ENCODE data around the gene DYRK1A. TPM values are rescaled to one million over a fixed set of nuclear protein-coding genes. Genes with fewer than 3 reads are reported as not detected.

The DYRK1A gene
- polyA plus RNA-seq, 1 donor from 2014 or later: 94.8 TPM

DNA sequence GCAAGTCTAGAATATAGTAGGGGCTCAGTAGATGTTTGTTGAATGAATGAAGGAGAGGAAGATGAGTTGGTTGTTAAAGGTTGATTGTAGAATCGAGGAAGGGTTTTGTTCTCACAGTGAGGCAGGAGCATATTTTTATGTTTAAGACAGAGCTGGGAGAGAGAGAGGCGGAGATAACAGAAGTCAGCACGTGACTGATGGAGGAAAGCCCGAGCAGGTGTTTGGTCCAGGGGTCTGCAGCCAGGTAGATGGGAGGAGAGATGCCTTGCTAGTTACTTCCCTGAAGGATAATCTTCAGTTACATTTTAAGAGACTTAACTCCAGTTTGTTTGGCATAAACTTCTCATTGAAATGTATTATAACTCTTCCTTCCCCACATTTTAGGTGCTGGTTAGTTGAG is 86.8 kb downstream of the DYRK1A start:
- Histone ChIP-seq H3K9me3 (ENCODE audit: low read length) (no peaks in the 10 kb centered on the region), H3K27ac (ENCODE audit: low read length) (no peak overlapping the region), H3K9me2 (ENCODE audit: insufficient read depth, low read length) (no peaks in the 10 kb centered on the region), H3K4me2 (ENCODE audit: low read length) (no peak overlapping the region), H3K9ac (ENCODE audit: low read length) (no peak overlapping the region), H4K20me1 (ENCODE audit: insufficient read depth) (no peaks in the 10 kb centered on the region), H3K4me3 (ENCODE audit: low read length) (no peak overlapping the region), H2AFZ (ENCODE audit: low read depth, low read length) (no peak overlapping the region), H3K79me2 (replicated peaks; ENCODE audit: insufficient read depth, low read length) (peaks cover 68% of the 10 kb centered on the region), H3K36me3 (ENCODE audit: insufficient read depth, low read length) (peaks cover 7% of the 10 kb centered on the region), H3F3A (ENCODE audit: insufficient read depth, low read length, poor library complexity, severe bottlenecking) (no peaks in the 10 kb centered on the region), H3K27me3 (ENCODE audit: insufficient read depth, low read depth, low read length) (no peaks in the 10 kb centered on the region)
- TF ChIP-seq RAD21 (conservative IDR thresholded peaks at IDR 0.05) (no peak), EP300 (conservative IDR thresholded peaks at IDR 0.05; ENCODE audit: poor library complexity, severe bottlenecking) (no peak)

DNA sequence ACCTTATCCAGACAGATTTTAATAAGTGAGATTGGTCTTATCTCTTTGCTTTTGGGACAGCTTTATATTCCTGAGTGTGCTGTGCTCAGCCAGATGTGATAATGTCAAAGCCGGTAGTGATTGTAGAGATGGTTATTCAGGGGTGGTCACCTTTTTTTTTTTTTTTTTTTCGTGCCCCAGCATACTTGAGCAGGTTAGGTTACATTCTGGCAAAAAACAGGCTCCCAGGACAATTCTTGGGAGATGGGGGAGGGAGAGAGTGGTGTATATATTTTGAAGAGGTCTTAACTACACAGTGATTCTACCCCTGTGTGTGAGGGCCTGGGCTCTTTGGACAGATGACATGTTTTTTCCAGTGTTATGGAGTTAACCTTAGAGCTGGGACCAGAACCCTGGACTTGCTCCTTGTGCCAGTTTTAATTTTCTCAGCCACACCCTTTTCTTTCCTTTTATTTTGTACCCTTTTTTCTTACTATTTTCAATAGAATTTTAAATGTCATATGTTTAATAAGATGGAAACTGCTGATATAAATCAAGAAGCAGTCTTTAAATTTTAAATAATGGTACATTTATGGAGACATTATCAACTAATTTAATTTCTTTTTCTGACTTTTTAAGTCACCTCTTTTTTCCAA is 88.4 kb downstream of the DYRK1A start:
- TF ChIP-seq SMC3 (conservative IDR thresholded peaks at IDR 0.05; ENCODE audit: poor library complexity): no peak
- H3K27me3 ChIP-seq (ENCODE audit: insufficient read depth, low read depth, low read length): no peaks in the 10 kb centered on the region
- H3K9me2 ChIP-seq (ENCODE audit: insufficient read depth, low read length): no peaks in the 10 kb centered on the region
- no peaks in the 10 kb centered on the region for H3F3A ChIP-seq (ENCODE audit: insufficient read depth, low read length, poor library complexity, severe bottlenecking)
- H3K9ac ChIP-seq (ENCODE audit: low read length): no peak overlapping the region
- H3K27ac ChIP-seq (ENCODE audit: low read length): no peak overlapping the region
- H3K4me2 ChIP-seq (ENCODE audit: low read length): no peak overlapping the region
- H3K36me3 ChIP-seq (ENCODE audit: insufficient read depth, low read length): peaks cover 2% of the 10 kb centered on the region
- peaks cover 59% of the 10 kb centered on the region for H3K79me2 ChIP-seq (replicated peaks; ENCODE audit: insufficient read depth, low read length)
- H4K20me1 ChIP-seq (ENCODE audit: insufficient read depth): no peaks in the 10 kb centered on the region
- no peaks in the 10 kb centered on the region for H3K9me3 ChIP-seq (ENCODE audit: low read length)
- H3K4me3 ChIP-seq (ENCODE audit: low read length): no peak overlapping the region
- no peak overlapping the region for H2AFZ ChIP-seq (ENCODE audit: low read depth, low read length)

DNA sequence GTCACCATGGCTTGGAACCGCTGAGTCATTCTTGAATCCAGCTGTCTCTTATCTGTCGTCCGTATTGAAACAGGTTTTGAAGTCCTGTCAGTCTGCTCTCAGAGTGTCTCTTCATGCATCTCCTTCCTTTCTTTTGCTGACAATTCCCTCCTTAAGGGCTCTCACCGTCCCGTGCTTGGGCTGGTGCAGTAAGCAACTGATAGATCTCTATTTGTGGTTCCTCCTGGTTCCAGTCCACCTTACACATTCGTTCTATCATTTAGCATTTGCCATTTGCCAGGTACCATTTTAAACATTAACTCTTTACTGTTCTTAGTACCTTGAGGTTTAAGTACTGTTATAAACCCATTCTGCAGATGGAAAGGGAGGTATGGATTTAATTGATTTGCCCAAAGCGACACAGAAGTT is 88.9 kb downstream of the DYRK1A start:
- Histone ChIP-seq H4K20me1 (ENCODE audit: insufficient read depth) (no peaks in the 10 kb centered on the region), H3K36me3 (ENCODE audit: insufficient read depth, low read length) (no peaks in the 10 kb centered on the region), H3K27ac (ENCODE audit: low read length) (no peak overlapping the region), H3K9me3 (ENCODE audit: low read length) (no peaks in the 10 kb centered on the region), H3K4me3 (ENCODE audit: low read length) (no peak overlapping the region), H3K79me2 (replicated peaks; ENCODE audit: insufficient read depth, low read length) (peaks cover 59% of the 10 kb centered on the region), H3K27me3 (ENCODE audit: insufficient read depth, low read depth, low read length) (no peaks in the 10 kb centered on the region), H2AFZ (ENCODE audit: low read depth, low read length) (no peak overlapping the region), H3F3A (ENCODE audit: insufficient read depth, low read length, poor library complexity, severe bottlenecking) (no peaks in the 10 kb centered on the region), H3K9me2 (ENCODE audit: insufficient read depth, low read length) (no peaks in the 10 kb centered on the region), H3K4me2 (ENCODE audit: low read length) (no peak overlapping the region), H3K9ac (ENCODE audit: low read length) (no peak overlapping the region)
- TF ChIP-seq SMC3 (conservative IDR thresholded peaks at IDR 0.05; ENCODE audit: poor library complexity) (no peak), RAD21 (conservative IDR thresholded peaks at IDR 0.05) (no peak), MXI1 (conservative IDR thresholded peaks at IDR 0.05; ENCODE audit: poor library complexity, severe bottlenecking) (no peak), EP300 (conservative IDR thresholded peaks at IDR 0.05; ENCODE audit: poor library complexity, severe bottlenecking) (no peak)
- TF ChIP-seq, protein P1, sequence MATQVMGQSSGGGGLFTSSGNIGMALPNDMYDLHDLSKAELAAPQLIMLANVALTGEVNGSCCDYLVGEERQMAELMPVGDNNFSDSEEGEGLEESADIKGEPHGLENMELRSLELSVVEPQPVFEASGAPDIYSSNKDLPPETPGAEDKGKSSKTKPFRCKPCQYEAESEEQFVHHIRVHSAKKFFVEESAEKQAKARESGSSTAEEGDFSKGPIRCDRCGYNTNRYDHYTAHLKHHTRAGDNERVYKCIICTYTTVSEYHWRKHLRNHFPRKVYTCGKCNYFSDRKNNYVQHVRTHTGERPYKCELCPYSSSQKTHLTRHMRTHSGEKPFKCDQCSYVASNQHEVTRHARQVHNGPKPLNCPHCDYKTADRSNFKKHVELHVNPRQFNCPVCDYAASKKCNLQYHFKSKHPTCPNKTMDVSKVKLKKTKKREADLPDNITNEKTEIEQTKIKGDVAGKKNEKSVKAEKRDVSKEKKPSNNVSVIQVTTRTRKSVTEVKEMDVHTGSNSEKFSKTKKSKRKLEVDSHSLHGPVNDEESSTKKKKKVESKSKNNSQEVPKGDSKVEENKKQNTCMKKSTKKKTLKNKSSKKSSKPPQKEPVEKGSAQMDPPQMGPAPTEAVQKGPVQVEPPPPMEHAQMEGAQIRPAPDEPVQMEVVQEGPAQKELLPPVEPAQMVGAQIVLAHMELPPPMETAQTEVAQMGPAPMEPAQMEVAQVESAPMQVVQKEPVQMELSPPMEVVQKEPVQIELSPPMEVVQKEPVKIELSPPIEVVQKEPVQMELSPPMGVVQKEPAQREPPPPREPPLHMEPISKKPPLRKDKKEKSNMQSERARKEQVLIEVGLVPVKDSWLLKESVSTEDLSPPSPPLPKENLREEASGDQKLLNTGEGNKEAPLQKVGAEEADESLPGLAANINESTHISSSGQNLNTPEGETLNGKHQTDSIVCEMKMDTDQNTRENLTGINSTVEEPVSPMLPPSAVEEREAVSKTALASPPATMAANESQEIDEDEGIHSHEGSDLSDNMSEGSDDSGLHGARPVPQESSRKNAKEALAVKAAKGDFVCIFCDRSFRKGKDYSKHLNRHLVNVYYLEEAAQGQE (IDR thresholded peaks at IDR 0.05; ENCODE audit: borderline replicate concordance): no peak
- TF ChIP-seq, protein P2, sequence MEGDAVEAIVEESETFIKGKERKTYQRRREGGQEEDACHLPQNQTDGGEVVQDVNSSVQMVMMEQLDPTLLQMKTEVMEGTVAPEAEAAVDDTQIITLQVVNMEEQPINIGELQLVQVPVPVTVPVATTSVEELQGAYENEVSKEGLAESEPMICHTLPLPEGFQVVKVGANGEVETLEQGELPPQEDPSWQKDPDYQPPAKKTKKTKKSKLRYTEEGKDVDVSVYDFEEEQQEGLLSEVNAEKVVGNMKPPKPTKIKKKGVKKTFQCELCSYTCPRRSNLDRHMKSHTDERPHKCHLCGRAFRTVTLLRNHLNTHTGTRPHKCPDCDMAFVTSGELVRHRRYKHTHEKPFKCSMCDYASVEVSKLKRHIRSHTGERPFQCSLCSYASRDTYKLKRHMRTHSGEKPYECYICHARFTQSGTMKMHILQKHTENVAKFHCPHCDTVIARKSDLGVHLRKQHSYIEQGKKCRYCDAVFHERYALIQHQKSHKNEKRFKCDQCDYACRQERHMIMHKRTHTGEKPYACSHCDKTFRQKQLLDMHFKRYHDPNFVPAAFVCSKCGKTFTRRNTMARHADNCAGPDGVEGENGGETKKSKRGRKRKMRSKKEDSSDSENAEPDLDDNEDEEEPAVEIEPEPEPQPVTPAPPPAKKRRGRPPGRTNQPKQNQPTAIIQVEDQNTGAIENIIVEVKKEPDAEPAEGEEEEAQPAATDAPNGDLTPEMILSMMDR (IDR thresholded peaks at IDR 0.05; ENCODE audit: poor library complexity, severe bottlenecking): no peak
